Heart left ventricle (tissue), 13 donors: ENCODE data around the gene KCNJ10.

Experiments
- CTCF ChIP-seq, 12 donors: fragments of 200-600 bp; sonication (generic) in 4 of 12; IDR thresholded peaks; one replicate each; pipeline versions ENCODE4 v1.5.0 to v1.8.0; 2018 to 2022; ENCODE audit warnings: antibody characterized with exemption in 12 of 12, mild to moderate bottlenecking in 5 of 12
- POLR2A ChIP-seq, 2 donors: fragments of 450-650 bp; IDR thresholded peaks; one replicate each; pipeline ENCODE4 v1.6.1; 2017; ENCODE audit warnings: antibody characterized with exemption in 2 of 2, mild to moderate bottlenecking in 2 of 2, moderate library complexity in 2 of 2
- donor health status: ischemic (EF 13 %, LVEDD 7.1; RV severe dilation, severe dysfunction).
- donor health status: DM: no; HTN: yes; CAD: no.
- donor health status: DM: no; HTN: no; CAD: no.
- donor health status: ischemic (EF 25% LVEDD 6.9; RV normal size, moderate dysfunction).
- donor health status: ischemic (EF 25% LVEDD 5.7; RV mildly dilated, moderate dysfunction).
- donor health status: ischemic (EF 35%, LVEDD 5.7; RV mildly dilated, moderate dysfunction).
- donor health status: nonischemic (EF 11% LVEDD 7.7; RV severe dilation, severe dysfunction).
- donor health status: DM: yes; HTN: yes; CAD: no.
- donor health status: PGD.
- donor health status: ischemic (EF 29% LVEDD 5.4; RV normal size, mild dysfunction).
- donor health status: nonischemic (EF 23%, LVEDD 6.1; RV moderate dilation, normal function).

- TF ChIP-seq CTCF (IDR thresholded peaks at IDR 0.05) (no peak), POLR2A (IDR thresholded peaks at IDR 0.05) (no peak)
These were observed 92.4 kb downstream of the KCNJ10 start for GRCh38 chr1:159977364-159978106.
